B cell (primary cell): ENCODE results near the gene ELOVL6.

ENCODE experiments used
- CTCF ChIP-seq: fragments of 200-600 bp; IDR thresholded peaks from one replicate; pipeline ENCODE4 v1.8.0; 2022; ENCODE audit warnings: antibody characterized with exemption, mild to moderate bottlenecking
- EZH2 ChIP-seq: IDR thresholded peaks from 2 replicates; pipeline ENCODE4 v1.6.1; 2012; ENCODE audit warnings: borderline replicate concordance, low read depth, mild to moderate bottlenecking, moderate library complexity, low read length; ENCODE audit not compliant: insufficient read depth, poor library complexity, severe bottlenecking

- TF ChIP-seq CTCF (no peak), EZH2 (no peak)
Observed at GRCh38 chr4:110120506-110120905, 77.9 kb downstream of the ELOVL6 start.
